GM23338 (cell line): ENCODE measurements around the gene PTPRE. TPM values are rescaled to one million over a fixed set of nuclear protein-coding genes. Genes with fewer than 3 reads are reported as not detected.

Source experiments
- ATAC-seq: fragments of 200-7000 bp; cut with Tn5 transposase; 3 replicates; pipeline ENCODE4 v1.9.1; 2020
- DNase-seq: peaks from one replicate; pipeline ENCODE4 v3.0.0-alpha.2; 2015; ENCODE audit warnings: low spot score
- H2AFZ ChIP-seq: fragments of 200-600 bp; sonication (generic); 2 replicates; pipeline ENCODE4 v1.8.0; 2016; ENCODE audit warnings: antibody characterized with exemption, mild to moderate bottlenecking, moderate library complexity
- H3F3A ChIP-seq: fragments of 200-600 bp; sonication (generic); replicated peaks from 2 replicates; pipeline ENCODE4 v1.8.0; 2017; ENCODE audit warnings: antibody characterized with exemption, mixed run types, low read depth
- H3K27ac ChIP-seq: fragments of 200-600 bp; sonication (generic); 2 replicates; pipeline ENCODE4 v1.6.1; 2016; ENCODE audit warnings: low read depth
- H3K27me3 ChIP-seq: fragments of 200-600 bp; sonication (generic); 2 replicates; pipeline ENCODE4 v1.8.0; 2016; ENCODE audit warnings: mild to moderate bottlenecking, mixed run types, moderate library complexity; ENCODE audit not compliant: insufficient read depth
- H3K36me3 ChIP-seq: fragments of 200-600 bp; sonication (generic); 2 replicates; pipeline ENCODE4 v1.8.0; 2016; ENCODE audit warnings: mild to moderate bottlenecking; ENCODE audit not compliant: insufficient read depth
- H3K4me1 ChIP-seq: fragments of 200-600 bp; sonication (generic); 2 replicates; pipeline ENCODE4 v1.8.0; 2016; ENCODE audit warnings: mild to moderate bottlenecking, moderate library complexity; ENCODE audit not compliant: insufficient read depth
- H3K4me2 ChIP-seq: fragments of 200-600 bp; sonication (generic); 2 replicates; pipeline ENCODE4 v1.7.1; 2017; ENCODE audit warnings: mixed run types
- H3K4me3 ChIP-seq: fragments of 200-600 bp; sonication (generic); 2 replicates; pipeline ENCODE4 v1.6.1; 2016; ENCODE audit warnings: mixed run types
- H3K79me2 ChIP-seq: fragments of 200-600 bp; sonication (generic); replicated peaks from 2 replicates; pipeline ENCODE4 v1.8.0; 2017; ENCODE audit warnings: mild to moderate bottlenecking; ENCODE audit not compliant: insufficient read depth
- H3K9me2 ChIP-seq: fragments of 200-600 bp; sonication (generic); 2 replicates; pipeline ENCODE4 v1.8.0; 2017; ENCODE audit not compliant: insufficient read depth
- H4K20me1 ChIP-seq: fragments of 200-600 bp; sonication (generic); replicated peaks from 2 replicates; pipeline ENCODE4 v1.8.0; 2017; ENCODE audit warnings: mild to moderate bottlenecking; ENCODE audit not compliant: insufficient read depth
- H3K27ac Mint-ChIP-seq: 2 replicates; pipeline ENCODE4 v1.8.0; 2020; ENCODE audit warnings: inconsistent platforms, mild to moderate bottlenecking, moderate library complexity, mixed read lengths
- H3K27me3 Mint-ChIP-seq: 3 replicates; pipeline ENCODE4 v1.8.0; 2022; ENCODE audit warnings: low read depth, mild to moderate bottlenecking, moderate library complexity, mixed read lengths, inconsistent platforms; ENCODE audit not compliant: insufficient read depth, poor library complexity
- H3K36me3 Mint-ChIP-seq: 3 replicates; pipeline ENCODE4 v1.8.0; 2021; ENCODE audit warnings: low read depth, mild to moderate bottlenecking, inconsistent platforms, moderate library complexity, mixed read lengths
- H3K4me1 Mint-ChIP-seq: 3 replicates; pipeline ENCODE4 v1.8.0; 2020; ENCODE audit warnings: mild to moderate bottlenecking, inconsistent platforms, mixed read lengths
- H3K4me3 Mint-ChIP-seq: 3 replicates; pipeline ENCODE4 v1.8.0; 2021; ENCODE audit warnings: moderate library complexity, mild to moderate bottlenecking, inconsistent platforms, mixed read lengths
- H3K9me3 Mint-ChIP-seq: 3 replicates; pipeline ENCODE4 v1.8.0; 2020; ENCODE audit warnings: moderate library complexity, mild to moderate bottlenecking, inconsistent platforms, mixed read lengths
- ETS1 ChIP-seq: IDR thresholded peaks from 2 replicates; pipeline ENCODE4 v1.6.1; 2016; ENCODE audit warnings: antibody characterized with exemption
- EZH2phosphoT487 ChIP-seq: fragments of 200-600 bp; sonication (generic); IDR thresholded peaks from one replicate; pipeline ENCODE4 v1.8.1; 2018; ENCODE audit warnings: antibody characterized with exemption; ENCODE audit not compliant: unreplicated experiment
- JUNB ChIP-seq: IDR thresholded peaks from one replicate; pipeline ENCODE4 v1.6.1; 2016; ENCODE audit warnings: antibody characterized with exemption; ENCODE audit not compliant: unreplicated experiment
- REST ChIP-seq: IDR thresholded peaks from one replicate; pipeline ENCODE4 v1.6.1; 2018; ENCODE audit warnings: antibody characterized with exemption; ENCODE audit not compliant: unreplicated experiment
- STAT1 ChIP-seq: IDR thresholded peaks from one replicate; pipeline ENCODE4 v1.6.1; 2016; ENCODE audit warnings: antibody characterized with exemption; ENCODE audit not compliant: unreplicated experiment
- ZNF114 ChIP-seq: fragments of 250-450 bp; sonication (Bioruptor Pico); IDR thresholded peaks from 2 replicates; pipeline ENCODE4 v1.5.0; 2020; ENCODE audit warnings: mild to moderate bottlenecking, moderate library complexity
- ZNF331 ChIP-seq: fragments of 250-450 bp; sonication (Bioruptor Pico); IDR thresholded peaks from 2 replicates; pipeline ENCODE4 v1.5.0; 2020; ENCODE audit warnings: low read depth, mild to moderate bottlenecking, moderate library complexity
- polyA plus RNA-seq: library from polyadenylated mRNA; unstranded; fragments of >200 nt; fragmentation: Nextera tagmentation; extraction: Ambion mirVana; gene quantifications from 2 replicates; pipeline ENCODE4 v1.2.1, GENCODE V29; 2016
- total RNA-seq: library from RNA; depleted of rRNA; stranded (reverse); fragments of >200 nt; shearing (Covaris generic); gene quantifications from 2 replicates; pipeline ENCODE4 v1.2.3, GENCODE V29; 2014
- TF ChIP-seq, protein P1 (sequence below): fragments of 250-450 bp; sonication (Bioruptor Pico); IDR thresholded peaks from 2 replicates; pipeline ENCODE4 v1.5.0; 2020; ENCODE audit warnings: mild to moderate bottlenecking, moderate library complexity

PTPRE gene
- total and polyA plus RNA-seq, 2 experiments from 2014 or later: 0.34 to 0.42 TPM

DNA sequence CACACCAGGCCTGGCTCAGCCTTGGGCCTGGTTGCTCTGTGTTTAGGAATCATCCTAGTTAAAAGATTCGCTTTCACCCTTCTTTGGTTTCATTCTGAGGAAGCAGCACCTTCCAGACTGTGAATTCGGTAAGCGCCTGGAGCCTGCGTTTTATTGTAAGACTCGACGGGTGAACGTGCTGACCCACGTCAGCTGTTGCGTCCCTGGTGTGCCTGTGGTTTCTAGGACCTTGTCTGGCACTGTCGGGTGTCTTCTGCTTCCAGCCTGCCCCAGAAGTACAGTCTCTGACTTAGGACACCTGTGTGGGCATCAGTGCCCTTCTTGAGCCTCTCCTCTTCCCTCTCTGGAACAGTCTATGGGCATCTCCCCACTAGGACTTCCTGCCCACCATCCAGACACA lies 193.0 kb downstream of the PTPRE start (continued):
- TF ChIP-seq, protein P1, sequence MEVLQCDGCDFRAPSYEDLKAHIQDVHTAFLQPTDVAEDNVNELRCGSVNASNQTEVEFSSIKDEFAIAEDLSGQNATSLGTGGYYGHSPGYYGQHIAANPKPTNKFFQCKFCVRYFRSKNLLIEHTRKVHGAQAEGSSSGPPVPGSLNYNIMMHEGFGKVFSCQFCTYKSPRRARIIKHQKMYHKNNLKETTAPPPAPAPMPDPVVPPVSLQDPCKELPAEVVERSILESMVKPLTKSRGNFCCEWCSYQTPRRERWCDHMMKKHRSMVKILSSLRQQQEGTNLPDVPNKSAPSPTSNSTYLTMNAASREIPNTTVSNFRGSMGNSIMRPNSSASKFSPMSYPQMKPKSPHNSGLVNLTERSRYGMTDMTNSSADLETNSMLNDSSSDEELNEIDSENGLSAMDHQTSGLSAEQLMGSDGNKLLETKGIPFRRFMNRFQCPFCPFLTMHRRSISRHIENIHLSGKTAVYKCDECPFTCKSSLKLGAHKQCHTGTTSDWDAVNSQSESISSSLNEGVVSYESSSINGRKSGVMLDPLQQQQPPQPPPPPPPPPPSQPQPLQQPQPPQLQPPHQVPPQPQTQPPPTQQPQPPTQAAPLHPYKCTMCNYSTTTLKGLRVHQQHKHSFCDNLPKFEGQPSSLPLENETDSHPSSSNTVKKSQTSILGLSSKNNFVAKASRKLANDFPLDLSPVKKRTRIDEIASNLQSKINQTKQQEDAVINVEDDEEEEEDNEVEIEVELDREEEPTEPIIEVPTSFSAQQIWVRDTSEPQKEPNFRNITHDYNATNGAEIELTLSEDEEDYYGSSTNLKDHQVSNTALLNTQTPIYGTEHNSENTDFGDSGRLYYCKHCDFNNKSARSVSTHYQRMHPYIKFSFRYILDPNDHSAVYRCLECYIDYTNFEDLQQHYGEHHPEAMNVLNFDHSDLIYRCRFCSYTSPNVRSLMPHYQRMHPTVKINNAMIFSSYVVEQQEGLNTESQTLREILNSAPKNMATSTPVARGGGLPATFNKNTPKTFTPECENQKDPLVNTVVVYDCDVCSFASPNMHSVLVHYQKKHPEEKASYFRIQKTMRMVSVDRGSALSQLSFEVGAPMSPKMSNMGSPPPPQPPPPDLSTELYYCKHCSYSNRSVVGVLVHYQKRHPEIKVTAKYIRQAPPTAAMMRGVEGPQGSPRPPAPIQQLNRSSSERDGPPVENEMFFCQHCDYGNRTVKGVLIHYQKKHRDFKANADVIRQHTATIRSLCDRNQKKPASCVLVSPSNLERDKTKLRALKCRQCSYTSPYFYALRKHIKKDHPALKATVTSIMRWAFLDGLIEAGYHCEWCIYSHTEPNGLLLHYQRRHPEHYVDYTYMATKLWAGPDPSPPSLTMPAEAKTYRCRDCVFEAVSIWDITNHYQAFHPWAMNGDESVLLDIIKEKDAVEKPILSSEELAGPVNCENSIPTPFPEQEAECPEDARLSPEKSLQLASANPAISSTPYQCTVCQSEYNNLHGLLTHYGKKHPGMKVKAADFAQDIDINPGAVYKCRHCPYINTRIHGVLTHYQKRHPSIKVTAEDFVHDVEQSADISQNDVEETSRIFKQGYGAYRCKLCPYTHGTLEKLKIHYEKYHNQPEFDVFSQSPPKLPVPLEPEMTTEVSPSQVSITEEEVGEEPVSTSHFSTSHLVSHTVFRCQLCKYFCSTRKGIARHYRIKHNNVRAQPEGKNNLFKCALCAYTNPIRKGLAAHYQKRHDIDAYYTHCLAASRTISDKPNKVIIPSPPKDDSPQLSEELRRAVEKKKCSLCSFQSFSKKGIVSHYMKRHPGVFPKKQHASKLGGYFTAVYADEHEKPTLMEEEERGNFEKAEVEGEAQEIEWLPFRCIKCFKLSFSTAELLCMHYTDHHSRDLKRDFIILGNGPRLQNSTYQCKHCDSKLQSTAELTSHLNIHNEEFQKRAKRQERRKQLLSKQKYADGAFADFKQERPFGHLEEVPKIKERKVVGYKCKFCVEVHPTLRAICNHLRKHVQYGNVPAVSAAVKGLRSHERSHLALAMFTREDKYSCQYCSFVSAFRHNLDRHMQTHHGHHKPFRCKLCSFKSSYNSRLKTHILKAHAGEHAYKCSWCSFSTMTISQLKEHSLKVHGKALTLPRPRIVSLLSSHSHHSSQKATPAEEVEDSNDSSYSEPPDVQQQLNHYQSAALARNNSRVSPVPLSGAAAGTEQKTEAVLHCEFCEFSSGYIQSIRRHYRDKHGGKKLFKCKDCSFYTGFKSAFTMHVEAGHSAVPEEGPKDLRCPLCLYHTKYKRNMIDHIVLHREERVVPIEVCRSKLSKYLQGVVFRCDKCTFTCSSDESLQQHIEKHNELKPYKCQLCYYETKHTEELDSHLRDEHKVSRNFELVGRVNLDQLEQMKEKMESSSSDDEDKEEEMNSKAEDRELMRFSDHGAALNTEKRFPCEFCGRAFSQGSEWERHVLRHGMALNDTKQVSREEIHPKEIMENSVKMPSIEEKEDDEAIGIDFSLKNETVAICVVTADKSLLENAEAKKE (CRISPR knock-in tag): no peak
- TF ChIP-seq REST (no peak), ZNF114 (CRISPR knock-in tag) (no peak)

DNA sequence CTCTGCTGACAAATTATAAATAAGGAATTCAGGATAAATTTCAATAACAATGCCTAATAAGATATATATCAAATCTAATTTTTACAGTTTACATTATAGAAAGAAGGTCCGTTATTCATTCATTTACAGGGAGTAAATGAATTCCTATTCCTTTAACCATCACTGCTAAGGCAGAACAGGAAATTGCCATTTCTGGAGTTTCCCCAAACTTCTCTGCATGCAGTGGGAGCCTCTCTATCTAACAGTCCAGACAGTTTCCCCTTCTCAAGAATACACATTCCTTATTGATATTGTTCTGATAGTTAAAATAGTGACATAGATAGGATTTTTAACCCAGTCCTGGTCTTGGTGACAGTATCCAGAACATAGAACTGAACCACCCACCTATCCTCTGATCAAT lies 195.0 kb downstream of the PTPRE start:
- no peak overlapping the region for H3K27ac Mint-ChIP-seq
- H3K36me3 Mint-ChIP-seq: peaks cover 39% of the 10 kb centered on the region
- H3K4me1 Mint-ChIP-seq: no peaks in the 10 kb centered on the region
- TF ChIP-seq STAT1: no peak
- no peak for TF ChIP-seq ZNF331 (CRISPR knock-in tag)
- TF ChIP-seq JUNB: no peak
- TF ChIP-seq ETS1: no peak
- TF ChIP-seq EZH2phosphoT487: no peak

More for the DNA sequence above, 195.0 kb downstream of the PTPRE start:
- Histone ChIP-seq H3K36me3 (peaks cover 42% of the 10 kb centered on the region), H3F3A (no peaks in the 10 kb centered on the region), H4K20me1 (peaks cover 6% of the 10 kb centered on the region), H3K4me2 (no peak overlapping the region), H3K4me3 (no peak overlapping the region), H3K27me3 (no peaks in the 10 kb centered on the region), H3K79me2 (no peaks in the 10 kb centered on the region), H3K4me1 (no peaks in the 10 kb centered on the region), H3K9me2 (no peaks in the 10 kb centered on the region), H2AFZ (no peak overlapping the region), H3K27ac (no peak overlapping the region)
- DNase-seq (no peak), ATAC-seq (no peak)
- Mint-ChIP-seq H3K9me3 (no peaks in the 10 kb centered on the region), H3K27me3 (peaks cover 1% of the 10 kb centered on the region), H3K4me3 (no peak overlapping the region)
